K562 treated with DMSO at 1 percent for 24 hours (cell line): ENCODE measurements around the gene TMEM207. TPM values are rescaled to one million over a fixed set of nuclear protein-coding genes. Genes with fewer than 3 reads are reported as not detected.

ENCODE experiments used
- total RNA-seq: library from RNA; unstranded; fragments of 300-600 nt; gene quantifications from 2 replicates; pipeline ENCODE4 v1.2.3, GENCODE V29; 2022; ENCODE audit warnings: low read depth; ENCODE audit not compliant: insufficient read depth

The TMEM207 gene
- total RNA-seq: not detected in 2 replicates

DNA sequence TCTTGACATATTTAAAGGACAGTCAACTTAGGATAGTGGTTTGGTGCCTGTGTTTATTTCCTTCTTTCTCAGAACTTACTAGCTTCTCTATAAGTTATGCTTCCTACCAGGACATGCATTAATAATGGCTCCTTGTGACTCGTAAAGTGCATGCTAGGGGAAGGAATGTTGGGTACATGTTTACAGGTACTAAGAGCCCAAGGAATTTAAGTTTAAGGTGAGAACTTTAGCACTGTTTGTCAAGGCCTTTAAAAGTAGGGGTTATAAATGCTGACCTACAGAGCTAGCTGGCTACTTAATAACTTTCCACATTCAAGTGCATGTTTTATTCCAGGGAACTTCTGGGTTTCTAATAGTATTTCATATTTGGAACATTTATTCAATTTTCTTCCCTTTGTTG, at the start of gene TMEM207:
Gene TMEM207, minus strand, starts transcription at position 101 of the 400 bp plus-strand sequence. Its CDS starts 92 bp downstream, at position 9.

DNA sequence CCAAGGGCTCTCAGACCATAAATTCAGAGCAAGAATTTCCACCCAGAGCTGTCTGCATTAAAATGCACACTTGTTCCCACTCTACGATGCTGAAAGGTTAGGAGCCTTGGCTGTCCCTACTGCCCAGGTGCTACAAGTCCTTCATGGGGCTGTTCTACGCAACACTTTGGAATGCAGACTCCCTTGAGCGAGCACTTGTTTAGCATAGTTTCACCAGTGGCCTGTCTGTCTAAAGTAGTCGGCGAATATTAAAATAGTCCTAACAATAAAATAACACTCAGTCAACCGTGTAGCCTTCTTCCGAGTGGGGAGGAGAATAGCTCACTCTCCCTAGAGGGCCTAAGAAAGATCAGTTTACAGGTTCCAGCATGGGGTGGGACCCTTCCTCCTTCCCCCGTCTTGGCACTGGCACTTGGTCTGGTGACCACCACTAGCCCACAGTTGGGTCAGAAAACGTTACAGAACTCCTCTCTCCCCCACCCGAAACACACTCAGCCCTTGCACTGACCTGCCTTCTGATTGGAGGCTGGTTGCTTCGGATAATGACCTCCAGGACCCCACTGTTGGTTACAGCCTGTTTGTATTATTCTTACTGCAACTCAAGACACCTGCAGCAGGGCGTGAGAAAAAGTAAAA, 62.0 kb downstream of the TMEM207 start, which contains the start of gene CLDN16:
Gene CLDN16, plus strand, starts transcription at position 586 of the 636 bp plus-strand sequence. CDS start 167 bp downstream, outside the sequence.

Other genes with a start within 250 kb of the TMEM207 start
- gene CLDN1, start 127.5 kb downstream of the TMEM207 start, total RNA-seq: not detected in 2 replicates
- gene CLDN16, start 61.7 kb downstream of the TMEM207 start, total RNA-seq: not detected in 2 replicates
- gene IL1RAP, start 64.2 kb upstream of the TMEM207 start, total RNA-seq: 0.74 and 1.3 TPM in 2 replicates